Glomerular visceral epithelial cell (primary cell): Measurements from ENCODE around the gene SIGLEC14.
A peak's percentile ranks its signal among the peaks of the same experiment; 100 is the strongest.
"Not testable (repeated sequence)": the region's sequence is repeated elsewhere in the genome, so short reads cannot be mapped to it uniquely, and the experiment has no call there.

Experiments used
- DNase-seq: peaks from one replicate; pipeline ENCODE4 v3.0.0-alpha.2; 2016; ENCODE audit errors: extremely low spot score

The SIGLEC14 gene

GRCh38 chr19:51668216-51668615 is 21.6 kb upstream of the SIGLEC14 start:
- DNase-seq: no peak

GRCh38 chr19:51664997-51665396 is 18.4 kb upstream of the SIGLEC14 start:
- DNase-seq: no peak

GRCh38 chr19:51664131-51664530 is 17.5 kb upstream of the SIGLEC14 start:
- DNase-seq: no peak

- DNase-seq: no peak
Observed at GRCh38 chr19:51663650-51664049, 17.0 kb upstream of the SIGLEC14 start.

- peak; percentile 52 for DNase-seq
Observed at GRCh38 chr19:51660975-51661600, 14.5 kb upstream of the SIGLEC14 start.

- no peak for DNase-seq
Observed at GRCh38 chr19:51654783-51655182, 8.2 kb upstream of the SIGLEC14 start.

- DNase-seq: no peak
Observed at GRCh38 chr19:51653162-51653561, 6.5 kb upstream of the SIGLEC14 start.

- DNase-seq: no peak
Observed at GRCh38 chr19:51652266-51652665, 5.6 kb upstream of the SIGLEC14 start.

GRCh38 chr19:51651216-51651846 is 4.7 kb upstream of the SIGLEC14 start:
- no peak for DNase-seq

GRCh38 chr19:51647318-51647717 is 693 bp upstream of the SIGLEC14 start:
- no peak for DNase-seq

GRCh38 chr19:51644636-51645271 is 1.9 kb downstream of the SIGLEC14 start:
- no peak for DNase-seq

- no peak for DNase-seq
Observed at GRCh38 chr19:51641648-51642047, 5.0 kb downstream of the SIGLEC14 start.

GRCh38 chr19:51640386-51640785 is 6.2 kb downstream of the SIGLEC14 start:
- DNase-seq: no peak

GRCh38 chr19:51639916-51640315 is 6.7 kb downstream of the SIGLEC14 start:
- DNase-seq: no peak

GRCh38 chr19:51637362-51637978 is 9.2 kb downstream of the SIGLEC14 start:
- peak; percentile 22 for DNase-seq

GRCh38 chr19:51632126-51632525 is 14.5 kb downstream of the SIGLEC14 start:
- DNase-seq: no peak

GRCh38 chr19:51630315-51630714 is 16.3 kb downstream of the SIGLEC14 start, which contains the start of gene SIGLEC5:
Gene SIGLEC5 (minus strand): TSS chr19:51630401. CDS start chr19:51630335, 66 bp downstream.
- DNase-seq: not testable (repeated sequence)

- DNase-seq: no peak
Observed at GRCh38 chr19:51628153-51628939, 18.3 kb downstream of the SIGLEC14 start.

GRCh38 chr19:51627491-51628138 is 19.0 kb downstream of the SIGLEC14 start:
- no peak for DNase-seq

- DNase-seq: no peak
Observed at GRCh38 chr19:51626675-51627074, 19.9 kb downstream of the SIGLEC14 start.

- DNase-seq: no peak
Observed at GRCh38 chr19:51621178-51621577, 25.4 kb downstream of the SIGLEC14 start.
